NCI-H2081 (cell line): ENCODE results near the gene EXOSC10.

Experiments used
- DNase-seq, 2 experiments: peaks; one replicate each; lab custom pipeline; 2025; lab: John Stamatoyannopoulos, UW

The EXOSC10 gene

DNA sequence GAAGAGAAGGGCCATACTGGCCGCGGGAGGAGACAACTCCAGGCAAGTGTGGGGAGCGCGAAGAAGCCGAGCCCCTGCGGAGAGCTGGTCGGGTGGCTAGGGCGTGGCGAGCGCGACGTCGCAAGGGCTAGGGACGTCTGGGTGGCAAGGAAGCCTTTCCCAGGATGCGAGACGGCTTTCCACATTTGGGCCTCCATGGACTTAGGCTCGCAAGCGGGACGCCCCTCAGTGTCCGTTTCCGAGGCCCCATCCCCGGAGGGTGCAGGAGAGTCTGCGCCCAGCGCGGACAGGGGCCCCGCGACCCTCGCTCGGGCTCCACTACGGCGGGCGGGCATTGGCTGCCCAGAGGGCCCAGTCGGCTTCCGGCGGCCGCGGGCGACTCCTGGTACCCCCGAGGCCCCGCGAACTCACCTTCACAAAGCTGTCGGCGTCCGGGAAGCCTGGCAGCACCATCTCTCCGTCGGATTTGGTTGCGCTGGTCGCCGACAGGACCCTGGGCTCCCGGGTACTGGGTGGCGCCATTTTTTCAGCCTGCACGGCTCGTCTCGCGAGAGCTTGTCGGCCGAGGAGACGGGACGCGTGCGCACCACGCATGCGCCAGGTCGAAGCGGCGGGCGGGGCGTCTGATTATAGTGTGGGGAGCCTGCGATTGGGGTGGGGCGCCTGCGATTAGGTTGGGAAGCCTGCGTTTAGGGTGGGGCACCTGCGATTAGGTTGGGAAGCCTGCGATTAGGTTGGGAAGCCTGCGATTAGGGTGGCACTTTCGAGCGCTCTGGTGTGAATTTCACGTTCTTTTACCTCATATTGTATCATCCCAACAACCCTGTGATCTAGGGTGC is at the start of gene EXOSC10:
Gene EXOSC10, minus strand, starts transcription at position 560 of the 839 bp plus-strand sequence. Its CDS starts 38 bp downstream, at position 522.
- peak; percentile 88 to 90 for DNase-seq

DNA sequence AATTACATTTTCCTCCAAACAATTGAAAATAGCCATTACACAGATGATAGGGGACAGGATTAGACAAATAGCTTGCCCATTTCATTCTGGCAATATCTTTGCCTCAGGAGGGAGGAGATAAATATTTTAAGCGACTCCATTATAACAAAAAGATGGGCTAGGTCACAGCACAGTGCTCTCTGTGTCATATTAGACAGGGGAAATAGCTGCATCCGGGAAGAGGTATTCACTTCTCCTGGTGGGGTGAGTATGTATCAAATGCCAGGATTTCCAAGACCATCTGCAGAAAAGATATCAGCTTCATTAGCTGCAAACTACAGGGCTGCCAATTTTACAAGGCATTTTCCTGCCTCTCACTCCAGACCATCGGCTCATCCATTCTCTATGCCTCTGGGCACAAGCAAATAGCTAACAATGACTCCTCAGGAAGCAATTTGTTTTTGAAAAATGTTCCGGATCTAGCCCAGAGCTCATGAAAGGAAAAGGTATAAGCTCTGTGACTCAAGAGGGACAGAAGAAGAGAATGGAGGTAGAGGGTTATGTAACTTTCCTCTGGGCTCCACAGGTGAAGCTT is 47.6 kb upstream of the EXOSC10 start:
- peak in 1 of 2 experiments; percentile 51 for DNase-seq

DNA sequence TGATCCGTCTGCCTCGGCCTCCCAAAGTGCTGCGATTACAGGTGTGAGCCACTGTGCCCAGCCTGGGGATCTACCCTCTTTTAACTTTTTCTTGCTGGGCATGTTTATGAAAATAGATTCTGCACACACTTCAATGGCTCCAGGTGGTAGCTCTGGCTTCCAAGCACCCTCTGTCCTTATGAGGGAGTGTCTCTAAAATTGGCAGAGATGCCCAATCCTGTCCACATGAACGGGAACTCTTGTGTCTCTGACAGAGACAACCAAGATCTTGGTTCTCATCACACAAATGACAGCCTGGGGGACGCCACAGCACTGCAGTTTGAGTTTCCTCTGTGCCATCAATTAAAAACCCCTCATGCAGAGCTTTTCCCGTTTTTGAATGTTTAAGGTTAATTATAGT is 46.1 kb upstream of the EXOSC10 start:
- no peak for DNase-seq

DNA sequence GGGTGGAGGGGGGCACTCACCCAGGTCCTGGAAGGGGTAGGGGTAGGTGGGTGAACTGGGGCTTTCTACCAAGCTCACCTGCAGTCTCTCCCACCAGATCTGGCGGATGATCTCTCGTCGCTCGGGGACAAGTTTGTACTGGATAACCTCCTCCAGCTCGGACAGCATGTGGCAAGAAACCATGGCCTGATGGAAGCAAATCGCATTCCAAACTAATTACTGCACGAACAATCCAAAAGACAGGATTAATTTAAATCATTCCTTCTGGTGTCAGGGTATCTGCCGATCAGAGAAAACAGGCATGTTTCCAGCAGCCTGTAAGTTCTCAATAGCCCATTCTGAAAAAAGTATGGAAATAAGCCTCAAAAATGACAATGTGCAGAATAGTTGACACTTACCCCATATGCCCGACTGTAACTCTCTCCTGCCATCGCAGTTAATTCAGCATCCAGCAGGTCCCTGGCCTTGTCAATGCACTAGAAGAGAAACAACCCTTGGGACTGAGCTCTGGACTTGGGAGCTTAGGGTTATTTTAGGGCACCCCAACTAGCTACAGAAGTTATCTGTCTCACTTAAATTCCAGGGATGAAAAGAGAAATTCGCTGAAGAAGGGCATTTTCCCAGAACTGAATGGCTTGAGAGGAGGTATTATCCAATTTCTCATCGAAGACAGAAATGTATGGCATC is 45.0 kb upstream of the EXOSC10 start:
- no peak for DNase-seq

DNA sequence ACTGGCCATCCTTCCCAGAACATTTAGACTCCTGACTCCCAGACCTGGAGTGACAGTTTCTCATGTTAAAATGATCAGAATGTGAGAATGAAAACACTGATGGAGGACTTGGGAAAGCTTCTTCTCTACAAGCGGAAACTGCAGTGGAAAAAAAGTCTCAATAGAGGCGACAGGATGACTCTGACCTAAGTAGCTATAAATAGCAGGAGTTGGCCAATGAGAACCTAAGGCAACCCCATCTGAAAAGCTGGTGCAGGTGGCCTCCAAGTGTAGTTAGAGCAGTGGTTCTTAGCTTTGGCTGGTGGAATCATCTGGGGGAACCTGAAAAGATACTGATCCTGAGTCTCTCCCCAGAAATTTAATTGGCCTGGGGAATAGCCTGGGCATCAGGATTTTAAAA is 44.2 kb upstream of the EXOSC10 start:
- no peak for DNase-seq

DNA sequence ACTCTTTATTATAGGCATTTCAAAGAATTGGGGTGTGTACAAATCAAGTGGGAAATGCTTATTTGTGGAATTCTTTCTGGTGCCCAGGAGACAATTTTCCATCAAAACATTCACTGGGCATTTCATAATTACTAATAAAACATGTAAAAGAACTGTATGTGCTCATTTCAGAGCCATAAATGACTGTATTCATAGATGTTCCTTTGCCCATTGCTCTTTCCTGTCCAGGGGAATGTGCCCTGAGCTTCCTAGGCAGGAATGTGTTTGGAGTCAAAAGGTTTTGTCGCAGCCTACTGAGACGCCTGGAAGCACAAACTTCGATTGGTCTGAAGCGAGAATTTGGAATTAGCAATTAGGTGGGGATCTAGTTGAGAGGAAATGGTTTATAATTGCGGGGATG is 43.7 kb upstream of the EXOSC10 start:
- DNase-seq, result no peak

DNA sequence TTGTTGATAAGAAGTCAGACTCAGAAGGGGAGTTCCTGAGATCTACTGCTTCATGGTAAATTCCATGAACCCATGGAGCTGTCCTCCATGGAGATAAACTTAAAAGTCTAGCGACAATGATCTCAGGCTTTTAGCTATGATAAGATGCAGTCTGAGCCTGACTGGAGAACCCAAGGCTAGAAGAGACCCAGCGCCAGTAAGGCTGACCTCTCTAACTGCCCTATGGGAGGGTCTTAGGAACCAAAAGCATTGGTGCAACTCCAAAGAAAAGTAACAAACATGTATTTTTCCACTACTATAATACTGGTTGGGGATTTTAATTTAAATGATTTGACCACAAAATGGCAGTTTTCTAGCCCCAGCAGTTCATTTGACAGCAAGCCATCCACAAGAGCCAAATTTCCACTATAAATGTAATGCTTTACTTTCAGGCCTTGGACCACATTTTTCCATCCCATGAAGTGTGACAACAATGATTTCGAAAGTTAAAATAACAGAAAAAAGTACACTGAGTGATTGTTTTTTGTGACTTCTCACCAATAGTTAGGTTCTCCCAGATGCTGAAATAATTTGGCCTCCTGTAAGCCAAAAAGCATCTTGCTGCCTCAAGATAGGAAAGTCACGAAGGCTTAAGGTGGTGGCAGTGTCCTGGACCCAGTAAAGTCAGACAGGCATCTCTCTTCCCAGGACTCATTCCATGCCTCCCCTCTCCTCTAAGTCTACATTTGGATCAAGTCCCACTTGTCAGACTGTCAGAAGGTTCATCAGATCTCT is 43.1 kb upstream of the EXOSC10 start:
- no peak for DNase-seq

DNA sequence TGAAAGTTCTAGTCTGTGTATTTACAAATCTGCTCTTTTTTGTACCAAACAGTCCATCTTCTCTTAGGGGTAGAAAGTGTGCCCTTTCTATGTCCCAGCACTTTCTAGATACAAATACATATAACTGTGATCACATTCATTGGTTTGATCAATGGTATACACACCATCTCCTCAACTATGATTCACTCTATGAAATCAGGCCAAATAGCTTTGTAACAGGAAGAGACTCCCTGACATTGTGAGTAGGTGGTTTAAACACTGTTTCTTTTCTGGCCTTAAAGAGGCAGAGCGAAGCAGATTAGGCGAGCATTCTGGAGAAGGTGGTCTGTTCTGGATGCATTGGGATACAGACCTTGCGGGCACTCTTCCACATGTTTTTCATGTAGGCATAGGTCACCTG is 39.3 kb upstream of the EXOSC10 start:
- DNase-seq, result no peak

DNA sequence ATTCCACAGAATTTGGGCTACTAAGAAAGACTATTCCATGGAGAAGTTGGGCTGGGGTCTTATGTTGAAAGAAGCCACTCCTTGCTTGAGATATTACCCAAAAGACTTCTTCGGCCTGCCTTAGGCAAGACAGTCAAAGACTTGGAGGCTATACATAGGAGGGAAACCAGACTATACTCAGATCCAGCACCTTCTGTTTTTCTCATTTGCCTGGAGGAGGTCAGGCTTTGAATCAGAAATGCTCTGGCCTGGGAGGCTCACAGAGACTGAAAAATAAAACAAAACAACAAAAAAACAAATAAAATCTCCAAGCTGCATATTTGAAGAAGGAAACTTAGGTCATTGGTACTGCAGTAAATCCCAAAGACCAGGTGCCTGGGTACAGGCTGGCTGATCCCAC is 38.4 kb upstream of the EXOSC10 start:
- no peak for DNase-seq

DNA sequence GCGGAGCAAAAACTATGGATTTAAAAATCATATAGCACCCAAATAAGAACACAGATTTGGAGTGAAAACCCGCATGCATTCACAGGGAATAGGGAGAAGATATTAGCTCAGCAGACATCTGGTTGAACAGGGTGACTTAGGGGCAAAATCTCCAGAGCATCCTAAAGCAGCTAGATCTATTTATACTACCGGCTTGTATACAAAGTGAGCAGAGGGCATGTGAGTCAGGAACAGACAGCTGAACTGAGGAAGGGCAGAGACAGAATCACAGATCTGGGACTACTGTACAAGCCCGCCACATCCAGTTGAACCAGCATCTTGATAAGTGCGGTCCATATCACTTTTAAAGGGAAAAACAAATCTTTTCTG is 35.2 kb upstream of the EXOSC10 start:
- DNase-seq, result no peak

DNA sequence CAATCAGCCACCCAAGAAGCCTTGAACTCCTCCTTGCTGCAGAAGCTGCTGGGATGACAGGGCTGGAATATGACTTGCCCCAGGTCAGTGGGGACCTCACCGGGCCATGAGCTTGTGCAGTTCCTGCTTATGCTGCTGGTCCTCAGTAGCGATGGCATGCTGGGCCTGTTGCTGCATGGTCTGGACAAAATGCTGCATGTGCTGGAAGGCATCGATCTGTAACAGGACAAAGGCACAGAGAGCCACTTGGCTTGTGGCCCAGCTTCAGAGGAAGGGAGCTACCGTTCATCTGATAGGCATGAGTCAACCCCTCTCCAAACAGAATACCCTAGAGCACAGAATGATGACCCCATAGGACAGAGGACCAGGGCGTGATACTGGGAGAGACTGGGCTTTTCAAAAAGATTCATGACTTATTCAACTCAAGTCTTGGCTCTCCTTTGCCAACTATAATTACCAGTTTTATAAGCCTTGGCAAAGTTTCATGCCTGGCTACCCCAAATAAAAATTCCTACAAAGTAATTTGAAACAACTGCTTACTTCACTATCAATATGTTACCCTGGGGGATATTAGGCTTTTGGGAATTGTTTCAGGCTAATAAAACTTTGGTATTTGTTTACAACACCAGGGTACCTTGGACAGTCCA is 34.7 kb upstream of the EXOSC10 start:
- no peak for DNase-seq

DNA sequence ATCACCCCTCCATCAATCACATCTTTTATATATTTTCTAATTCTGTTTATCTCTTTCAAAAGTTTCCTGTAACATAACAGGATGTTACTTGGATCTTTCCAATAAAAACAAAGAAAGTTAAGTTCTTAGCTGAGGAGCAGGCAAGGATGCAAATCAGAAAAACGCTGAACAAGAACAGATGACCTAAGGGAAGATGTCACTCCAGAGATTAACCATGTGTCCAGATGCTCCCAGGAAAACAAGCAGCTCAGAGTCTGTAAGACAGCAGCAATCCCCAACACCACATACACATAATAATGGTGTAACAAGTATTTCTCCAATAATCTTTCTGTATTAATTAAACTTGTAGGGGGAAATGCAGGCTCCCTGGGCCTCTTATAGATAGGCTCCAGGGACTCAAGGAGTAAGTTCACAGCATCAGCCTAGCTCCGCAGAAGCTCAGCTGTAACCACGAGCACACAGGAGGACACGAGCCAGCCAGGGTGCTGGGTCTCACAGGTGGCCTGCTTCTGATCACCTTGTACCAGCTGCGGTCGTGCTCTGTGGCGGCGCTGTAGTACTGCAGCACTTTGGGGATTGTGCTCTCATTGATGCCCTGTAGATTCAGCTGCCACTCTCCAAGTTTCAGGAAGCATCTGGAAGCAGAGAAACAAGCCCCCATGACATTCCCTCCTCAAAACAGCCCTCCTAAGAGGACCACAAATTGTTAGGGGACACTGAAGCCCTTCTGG is 33.1 kb upstream of the EXOSC10 start:
- no peak for DNase-seq

DNA sequence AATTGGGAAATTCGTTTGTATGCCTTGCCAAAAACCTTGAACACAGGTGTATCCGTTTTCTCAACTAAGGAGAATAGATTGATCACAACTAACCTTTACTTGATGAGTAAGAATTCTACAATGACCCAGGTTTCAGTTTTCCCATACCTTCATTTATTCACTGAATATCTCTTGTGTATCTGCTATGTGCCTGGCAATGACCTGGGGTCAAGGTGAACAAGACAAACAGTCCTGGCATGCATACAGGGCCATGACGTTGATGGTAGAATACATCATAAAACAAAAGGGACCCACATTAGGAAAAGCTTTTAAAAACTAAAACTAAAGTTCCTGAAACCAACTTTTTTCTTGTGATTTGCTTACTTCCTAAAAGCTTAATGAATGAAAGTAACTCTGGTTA is 32.1 kb upstream of the EXOSC10 start:
- no peak for DNase-seq

DNA sequence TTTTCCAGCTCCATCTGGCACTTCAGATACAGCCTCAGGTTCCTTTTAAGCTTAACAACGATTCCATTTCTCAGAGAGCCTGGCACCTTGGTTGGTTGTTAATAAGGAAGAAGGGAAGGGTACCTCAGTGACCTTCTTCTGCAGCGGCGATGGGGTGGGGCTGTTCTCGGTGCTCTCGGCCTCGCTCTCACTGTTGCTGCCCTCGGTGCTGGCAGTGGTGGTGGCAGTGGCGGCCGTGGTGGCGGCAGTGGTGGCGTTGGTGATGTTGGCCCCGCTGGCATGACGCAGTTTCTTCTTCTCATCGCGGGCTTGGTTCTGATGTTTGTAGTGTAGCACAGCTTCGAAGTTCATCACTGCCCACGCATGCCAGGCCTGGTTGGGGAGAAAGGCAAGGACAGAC is 30.7 kb upstream of the EXOSC10 start:
- no peak for DNase-seq

DNA sequence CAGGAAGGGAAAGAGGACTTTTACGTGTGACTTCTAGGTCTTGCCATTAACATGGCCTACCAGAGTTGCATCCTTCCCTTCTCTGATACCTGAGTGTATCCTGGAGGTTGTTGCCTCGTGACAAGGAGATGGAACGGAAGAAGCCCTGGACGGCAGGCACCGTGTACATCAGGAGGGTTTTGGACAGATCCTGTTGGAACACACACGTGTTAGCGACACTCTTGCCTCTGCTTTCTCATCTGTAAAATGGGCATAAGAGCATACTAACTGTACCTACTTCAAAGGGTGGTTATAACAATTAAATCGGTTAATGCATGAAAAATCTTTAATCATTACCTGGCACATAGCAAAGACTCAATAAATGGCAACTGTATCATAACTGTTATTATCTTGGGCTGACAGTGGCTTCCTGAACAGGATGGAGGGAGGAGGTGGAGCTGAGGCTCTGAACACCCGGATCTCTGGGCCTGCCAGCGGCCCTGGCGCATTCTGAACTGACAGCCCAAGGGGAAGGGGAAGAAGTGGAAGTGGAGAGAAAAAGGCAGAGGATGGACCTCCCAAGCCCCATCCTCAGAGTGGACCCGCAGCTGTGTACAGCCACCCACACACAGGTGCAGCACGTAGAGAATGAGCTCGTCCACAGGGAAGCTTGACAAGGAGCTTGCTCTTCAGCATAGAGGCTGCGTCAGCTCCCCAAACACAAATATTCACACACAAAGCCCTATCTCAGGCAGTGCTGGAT is 30.2 kb upstream of the EXOSC10 start:
- no peak for DNase-seq

DNA sequence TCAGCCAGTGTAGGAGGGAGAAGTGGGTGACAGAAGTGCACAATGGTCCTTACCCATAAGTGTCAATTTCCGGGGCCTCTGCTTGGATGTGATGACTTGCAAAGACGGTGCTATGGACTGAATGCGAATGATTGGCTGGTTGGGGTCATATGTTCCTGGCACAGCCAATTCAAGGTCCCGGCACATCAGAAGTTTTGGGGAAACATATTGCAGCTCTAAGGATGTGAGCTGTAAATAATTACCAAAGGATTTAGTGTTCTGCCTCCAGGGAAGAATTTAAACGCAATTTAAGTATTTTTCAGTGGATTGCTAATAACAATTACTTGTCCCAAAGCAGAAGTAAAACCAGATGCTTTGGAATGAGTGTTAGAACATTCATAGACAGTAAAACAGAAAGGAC is 26.9 kb upstream of the EXOSC10 start:
- no peak for DNase-seq

DNA sequence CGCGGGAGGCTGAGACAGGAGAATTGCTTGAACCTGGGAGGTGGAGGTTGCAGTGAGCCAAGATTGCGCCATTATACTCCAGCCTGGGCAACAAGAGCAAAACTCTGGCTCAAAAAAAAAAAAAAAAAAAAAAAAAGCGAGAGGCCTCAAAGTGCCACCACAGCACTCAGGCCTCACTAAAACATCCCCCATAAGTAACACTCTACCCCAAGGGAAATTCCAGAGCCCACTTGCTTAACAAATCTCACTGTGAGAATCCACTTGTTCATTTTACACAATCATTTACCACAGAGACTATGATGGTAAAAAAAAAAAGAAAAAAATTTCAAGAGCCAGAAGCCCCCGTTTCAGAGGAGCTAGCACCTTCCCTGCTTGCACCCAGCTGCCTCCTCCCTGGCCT is 26.3 kb upstream of the EXOSC10 start:
- no peak for DNase-seq

DNA sequence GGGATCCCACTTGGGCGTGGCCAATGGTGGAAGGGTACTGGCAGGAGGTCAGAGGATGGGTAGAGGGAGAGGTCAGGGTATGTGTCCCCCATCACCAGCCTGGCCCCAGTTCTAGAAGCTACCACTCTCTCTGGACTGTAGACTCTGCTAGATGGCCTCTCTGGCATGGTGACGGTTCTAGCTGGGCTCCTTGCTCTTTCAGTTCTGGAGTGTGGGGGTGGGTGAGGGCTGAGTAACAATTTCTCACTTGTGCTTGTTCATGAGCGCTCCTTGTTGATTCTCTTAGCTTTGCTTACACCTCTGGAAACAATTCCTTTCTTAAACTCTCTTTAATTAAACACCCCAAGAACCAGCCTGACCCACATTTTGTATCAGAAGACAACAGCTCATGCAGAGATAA is 25.3 kb upstream of the EXOSC10 start:
- no peak for DNase-seq

DNA sequence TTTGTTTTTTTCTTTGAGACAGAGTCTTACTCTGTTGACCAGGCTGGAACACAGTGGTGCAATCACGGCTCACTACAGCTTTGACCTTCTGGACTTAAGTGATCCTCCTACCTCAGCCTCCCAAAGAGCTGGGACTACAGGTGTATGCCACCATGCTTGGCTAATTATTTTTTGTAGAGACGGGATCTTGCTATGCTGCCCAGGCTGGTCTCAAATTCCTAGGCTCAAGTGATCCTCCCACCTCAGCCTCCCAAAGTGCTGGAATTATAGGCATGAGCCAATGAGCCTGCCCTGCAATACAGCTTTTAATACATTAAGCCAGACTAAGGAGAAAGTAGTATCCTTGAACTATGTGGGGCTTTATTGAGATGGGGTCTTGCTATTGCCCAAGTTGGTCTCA is 16.6 kb upstream of the EXOSC10 start:
- DNase-seq, result no peak

DNA sequence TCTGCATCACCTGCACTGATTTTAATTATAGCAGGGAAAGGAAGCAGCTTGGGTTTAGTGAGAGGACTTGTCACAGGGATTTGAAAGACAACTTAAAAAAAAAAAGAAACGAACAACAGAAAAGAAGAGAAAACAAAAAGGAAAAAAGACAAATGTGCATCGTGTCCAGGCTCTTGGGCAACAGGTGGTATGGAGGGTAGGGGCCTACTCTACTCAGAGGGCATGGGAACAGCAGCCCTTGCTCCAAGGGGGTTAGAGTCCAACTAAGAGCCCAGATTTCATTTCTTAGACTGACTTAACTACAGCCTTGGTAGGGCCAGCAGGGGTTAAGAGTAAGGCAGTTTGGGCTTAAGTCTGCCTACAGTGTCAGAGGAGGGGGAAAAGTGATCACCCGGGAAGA is 15.3 kb upstream of the EXOSC10 start:
- DNase-seq, result no peak
